Stimulated activated CD8-positive, alpha-beta memory T cell treated with anti-CD3 and anti-CD28 coated beads, Interleukin-4, amount 100 ng/mL, for 1 hour (primary cell): ENCODE measurements around the gene PCDH19.

Experiments
- DNase-seq, 2 donors: peaks; one replicate each; pipeline ENCODE4 v3.0.0-alpha.2; 2020; ENCODE audit warnings: low read depth in 2 of 2, low spot score in 1 of 2

PCDH19 gene

GRCh38 chrX:100405424-100405823 is 4.6 kb downstream of the PCDH19 start:
- no peak for DNase-seq

GRCh38 chrX:100404851-100405250 is 5.2 kb downstream of the PCDH19 start:
- DNase-seq, result no peak

- DNase-seq, result no peak
These were observed 14.3 kb downstream of the PCDH19 start for GRCh38 chrX:100395781-100396180.

GRCh38 chrX:100381619-100382018 is 28.5 kb downstream of the PCDH19 start:
- no peak for DNase-seq

GRCh38 chrX:100379388-100379986 is 30.6 kb downstream of the PCDH19 start:
- no peak for DNase-seq

GRCh38 chrX:100377826-100378225 is 32.2 kb downstream of the PCDH19 start:
- no peak for DNase-seq

- DNase-seq, result no peak
These were observed 33.5 kb downstream of the PCDH19 start for GRCh38 chrX:100376576-100376975.

- no peak for DNase-seq
These were observed 36.4 kb downstream of the PCDH19 start for GRCh38 chrX:100373673-100374072.

GRCh38 chrX:100368167-100368566 is 41.9 kb downstream of the PCDH19 start:
- DNase-seq, result no peak

- no peak for DNase-seq
These were observed 46.2 kb downstream of the PCDH19 start for GRCh38 chrX:100363896-100364295.

- DNase-seq, result no peak
These were observed 51.3 kb downstream of the PCDH19 start for GRCh38 chrX:100358766-100359165.

- DNase-seq, result no peak
These were observed 53.6 kb downstream of the PCDH19 start for GRCh38 chrX:100356351-100356896.

- DNase-seq, result no peak
These were observed 54.4 kb downstream of the PCDH19 start for GRCh38 chrX:100355680-100356079.

GRCh38 chrX:100353326-100353725 is 56.7 kb downstream of the PCDH19 start:
- no peak for DNase-seq

GRCh38 chrX:100350704-100351489 is 59.2 kb downstream of the PCDH19 start:
- no peak for DNase-seq

- DNase-seq, result no peak
These were observed 60.7 kb downstream of the PCDH19 start for GRCh38 chrX:100349391-100349790.

- DNase-seq, result no peak
These were observed 68.9 kb downstream of the PCDH19 start for GRCh38 chrX:100341142-100341510.

GRCh38 chrX:100340491-100341141 is 69.5 kb downstream of the PCDH19 start:
- DNase-seq, result no peak

GRCh38 chrX:100328351-100328750 is 81.7 kb downstream of the PCDH19 start:
- no peak for DNase-seq

- DNase-seq, result no peak
These were observed 90.4 kb downstream of the PCDH19 start for GRCh38 chrX:100319716-100320115.

- DNase-seq, result no peak
These were observed 93.1 kb downstream of the PCDH19 start for GRCh38 chrX:100316987-100317386.

GRCh38 chrX:100315566-100315965 is 94.5 kb downstream of the PCDH19 start:
- no peak for DNase-seq
